ENCODE results near the gene ASB10.
A peak's percentile ranks its signal among the peaks of the same experiment; 100 is the strongest.

Gene ASB10, protein sequence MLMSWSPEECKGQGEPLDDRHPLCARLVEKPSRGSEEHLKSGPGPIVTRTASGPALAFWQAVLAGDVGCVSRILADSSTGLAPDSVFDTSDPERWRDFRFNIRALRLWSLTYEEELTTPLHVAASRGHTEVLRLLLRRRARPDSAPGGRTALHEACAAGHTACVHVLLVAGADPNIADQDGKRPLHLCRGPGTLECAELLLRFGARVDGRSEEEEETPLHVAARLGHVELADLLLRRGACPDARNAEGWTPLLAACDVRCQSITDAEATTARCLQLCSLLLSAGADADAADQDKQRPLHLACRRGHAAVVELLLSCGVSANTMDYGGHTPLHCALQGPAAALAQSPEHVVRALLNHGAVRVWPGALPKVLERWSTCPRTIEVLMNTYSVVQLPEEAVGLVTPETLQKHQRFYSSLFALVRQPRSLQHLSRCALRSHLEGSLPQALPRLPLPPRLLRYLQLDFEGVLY

DNA sequence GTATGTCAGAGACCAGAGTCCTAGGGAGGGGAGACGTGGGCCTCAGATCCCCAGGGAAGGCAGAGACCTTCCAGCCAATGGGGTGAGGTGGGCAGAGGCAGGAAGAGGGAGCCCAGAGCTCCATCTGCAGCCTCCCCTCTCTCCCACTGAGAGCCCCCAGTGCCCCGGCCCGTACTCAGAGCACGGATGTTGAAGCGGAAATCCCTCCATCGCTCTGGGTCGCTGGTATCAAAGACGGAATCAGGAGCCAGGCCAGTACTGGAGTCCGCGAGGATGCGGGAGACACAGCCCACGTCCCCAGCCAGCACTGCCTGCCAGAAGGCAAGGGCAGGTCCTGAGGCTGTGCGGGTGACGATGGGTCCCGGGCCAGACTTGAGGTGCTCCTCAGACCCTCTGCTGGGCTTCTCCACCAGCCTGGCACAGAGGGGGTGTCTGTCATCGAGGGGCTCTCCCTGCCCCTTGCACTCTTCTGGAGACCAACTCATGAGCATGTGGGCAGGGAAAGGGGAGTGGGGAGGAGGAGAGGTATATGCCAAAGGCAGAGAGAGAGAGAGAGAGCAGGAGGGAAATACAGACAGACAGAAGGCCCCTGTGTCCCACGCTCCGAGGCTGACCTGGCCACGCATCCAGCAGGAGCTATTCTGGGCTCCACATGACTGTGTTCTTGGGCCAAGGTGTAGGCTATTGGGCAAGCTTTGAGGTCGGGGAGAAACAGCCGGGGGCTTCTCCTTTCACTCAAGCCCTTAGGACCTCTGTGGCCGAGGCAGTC is at the start of gene ASB10:
TSS of gene ASB10 (minus strand) at position 611 of the 769 bp plus-strand sequence. CDS start at position 491, 120 bp downstream.
- DNase-seq: no peak

DNA sequence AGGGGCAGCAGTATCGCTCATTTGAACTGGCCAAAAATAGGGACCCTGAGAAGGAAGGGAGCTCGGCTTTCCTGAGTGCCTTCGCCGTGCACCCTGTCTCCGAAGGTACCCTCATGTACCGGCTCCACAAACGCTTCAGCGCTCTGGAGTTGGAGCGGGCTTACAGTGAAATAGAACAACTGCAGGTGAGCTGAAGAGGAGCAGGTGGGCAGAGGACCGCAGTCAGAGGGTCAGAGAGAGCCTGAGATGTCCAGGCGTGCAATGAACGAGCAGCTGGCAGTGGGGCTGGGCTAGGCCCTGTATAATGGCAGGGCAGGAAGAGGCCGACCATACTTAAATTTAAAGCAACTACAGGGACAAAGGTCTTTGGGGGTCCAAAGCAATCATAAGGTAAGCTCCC is 49.4 kb upstream of the ASB10 start:
- no peak for DNase-seq

DNA sequence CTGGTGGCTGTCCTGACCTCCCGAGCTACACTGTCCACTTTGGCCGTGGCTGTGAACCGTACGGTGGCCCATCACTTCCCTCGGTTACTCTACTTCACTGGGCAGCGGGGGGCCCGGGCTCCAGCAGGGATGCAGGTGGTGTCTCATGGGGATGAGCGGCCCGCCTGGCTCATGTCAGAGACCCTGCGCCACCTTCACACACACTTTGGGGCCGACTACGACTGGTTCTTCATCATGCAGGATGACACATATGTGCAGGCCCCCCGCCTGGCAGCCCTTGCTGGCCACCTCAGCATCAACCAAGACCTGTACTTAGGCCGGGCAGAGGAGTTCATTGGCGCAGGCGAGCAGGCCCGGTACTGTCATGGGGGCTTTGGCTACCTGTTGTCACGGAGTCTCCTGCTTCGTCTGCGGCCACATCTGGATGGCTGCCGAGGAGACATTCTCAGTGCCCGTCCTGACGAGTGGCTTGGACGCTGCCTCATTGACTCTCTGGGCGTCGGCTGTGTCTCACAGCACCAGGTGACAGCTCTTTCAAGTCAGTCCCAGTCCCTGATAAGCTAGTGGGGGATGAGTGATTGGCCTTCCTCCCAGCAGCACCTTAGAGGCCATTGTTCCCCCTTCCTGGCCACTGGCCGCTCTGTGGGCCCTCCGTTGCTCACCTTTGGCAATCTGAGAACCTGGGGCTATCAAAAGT is 48.2 kb upstream of the ASB10 start:
- no peak for DNase-seq

DNA sequence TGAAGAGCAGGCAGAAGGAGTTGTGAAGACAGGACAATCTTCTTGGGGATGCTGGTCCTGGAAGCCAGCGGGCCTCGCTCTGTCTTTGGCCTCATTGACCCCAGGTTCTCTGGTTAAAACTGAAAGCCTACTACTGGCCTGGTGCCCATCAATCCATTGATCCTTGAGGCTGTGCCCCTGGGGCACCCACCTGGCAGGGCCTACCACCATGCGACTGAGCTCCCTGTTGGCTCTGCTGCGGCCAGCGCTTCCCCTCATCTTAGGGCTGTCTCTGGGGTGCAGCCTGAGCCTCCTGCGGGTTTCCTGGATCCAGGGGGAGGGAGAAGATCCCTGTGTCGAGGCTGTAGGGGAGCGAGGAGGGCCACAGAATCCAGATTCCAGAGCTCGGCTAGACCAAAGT is 46.8 kb upstream of the ASB10 start:
- no peak for DNase-seq

DNA sequence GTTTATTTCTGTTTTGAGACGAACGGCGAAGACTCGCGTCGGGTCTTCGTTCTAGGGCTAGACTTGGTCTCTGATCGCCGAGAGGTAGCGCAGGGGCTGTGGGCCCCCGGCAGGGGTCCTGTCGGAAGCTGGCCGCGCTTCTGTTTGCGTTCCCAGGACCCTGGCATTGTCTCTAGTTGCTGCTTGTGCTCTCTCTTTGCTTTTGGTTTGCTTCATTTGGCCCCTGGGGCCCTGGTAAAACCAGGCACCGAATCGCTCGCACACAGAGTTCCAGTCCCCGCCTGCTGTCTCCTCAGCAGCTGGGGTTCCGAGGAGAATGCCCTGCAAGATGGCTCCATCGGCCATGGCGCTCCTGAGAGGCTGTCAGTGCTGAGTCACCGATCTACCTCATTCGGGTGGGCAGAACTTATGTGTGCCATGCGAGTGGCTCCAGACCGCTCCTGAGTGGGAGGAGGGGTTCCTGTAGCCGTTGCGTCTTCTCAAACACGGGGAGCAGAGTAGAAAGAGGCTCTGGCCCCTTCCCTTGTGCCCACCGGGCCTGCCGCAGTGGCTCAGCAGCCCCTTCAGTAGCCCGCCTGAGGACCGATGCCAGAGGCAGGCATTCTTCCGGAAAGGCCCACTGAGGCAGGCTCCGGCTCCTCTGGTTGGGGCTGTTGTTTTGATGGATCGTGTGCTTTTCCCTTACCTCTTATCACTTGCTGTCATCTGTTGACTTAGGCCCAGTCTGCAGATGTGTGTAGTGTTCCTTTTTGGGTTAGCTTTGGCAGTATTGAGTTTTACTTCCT is 46.1 kb upstream of the ASB10 start:
- peak; percentile 87 for DNase-seq

DNA sequence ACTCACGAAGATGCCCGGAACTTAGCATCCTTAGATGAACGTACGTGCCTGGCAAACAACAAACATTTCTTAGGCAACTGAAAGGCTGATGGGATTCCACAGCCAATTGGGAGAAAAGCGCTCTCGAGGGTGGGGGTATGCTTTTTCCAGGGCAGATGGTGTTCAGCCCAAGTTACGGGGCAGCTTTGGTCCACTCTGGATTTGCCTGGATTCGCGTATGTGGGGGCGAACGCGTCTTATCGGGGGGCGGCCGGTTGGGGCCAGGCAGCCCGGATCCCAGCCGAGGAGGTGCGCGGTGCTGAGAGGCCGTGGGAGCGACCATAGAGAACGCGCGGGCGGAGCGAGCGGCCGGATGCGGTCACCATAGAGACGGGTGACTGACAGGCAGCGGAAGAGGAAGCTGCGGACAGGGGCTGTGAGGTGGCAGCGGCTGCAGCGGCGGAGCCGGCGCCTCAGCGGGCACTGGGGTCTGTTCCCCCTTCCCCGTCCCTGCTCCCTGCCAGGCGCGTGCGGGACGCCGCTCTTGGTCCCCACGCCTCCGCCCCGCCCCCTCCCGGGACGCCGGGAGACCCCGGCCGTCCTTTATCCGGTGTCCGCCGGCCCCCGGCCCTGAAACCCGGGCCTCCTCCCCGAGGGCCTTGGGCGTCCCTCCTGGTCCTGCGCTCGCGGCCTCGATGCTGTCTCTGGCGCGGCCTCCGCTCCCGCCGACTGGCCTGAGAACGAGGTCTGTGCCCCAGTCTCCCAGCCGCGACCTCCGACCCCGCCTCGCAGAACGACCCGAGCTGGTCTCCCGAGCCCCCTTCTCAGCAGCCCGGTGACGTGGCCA is 45.3 kb upstream of the ASB10 start, which contains the start of gene CHPF2:
TSS of gene CHPF2 (plus strand) at position 393 of the 826 bp plus-strand sequence. CDS start 1,529 bp downstream, outside the sequence.
- DNase-seq: peak; percentile 94

DNA sequence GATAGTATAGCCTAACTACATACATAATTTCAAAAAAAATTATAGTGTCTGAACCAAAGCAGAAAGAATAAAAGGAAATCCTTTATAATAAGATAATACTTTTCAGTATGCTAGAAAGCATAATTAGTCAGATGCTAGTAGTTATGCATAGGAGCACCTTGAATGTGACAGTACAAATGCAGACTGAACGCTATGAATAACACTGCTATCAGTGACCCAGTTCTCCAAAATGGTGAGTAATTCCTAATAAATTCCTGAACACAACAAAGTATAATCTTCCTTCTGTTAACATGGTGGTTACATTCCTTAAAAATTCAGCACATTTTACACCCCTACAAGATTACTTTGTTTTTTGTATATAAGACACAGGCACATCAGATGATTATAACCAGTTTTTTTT is 44.0 kb upstream of the ASB10 start:
- DNase-seq: no peak

DNA sequence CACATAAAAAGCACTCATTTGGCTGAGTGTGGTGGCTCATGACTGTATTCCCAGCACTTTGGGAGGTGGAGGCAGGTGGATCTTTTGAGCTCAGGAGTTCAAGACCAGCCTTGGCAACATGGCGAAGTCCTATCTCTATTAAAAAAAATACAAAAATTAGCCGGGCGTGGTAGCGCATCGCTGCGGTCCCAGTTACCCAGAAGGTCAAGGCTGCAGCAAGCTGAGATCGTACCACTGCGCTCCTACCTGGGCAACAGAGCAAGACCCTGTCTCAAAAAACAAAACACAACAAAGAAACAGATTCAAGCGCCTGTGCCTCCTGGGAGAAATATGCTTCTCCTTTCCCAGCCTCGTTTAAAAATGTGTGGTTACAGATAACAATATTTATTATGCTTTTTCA is 42.2 kb upstream of the ASB10 start:
- no peak for DNase-seq

DNA sequence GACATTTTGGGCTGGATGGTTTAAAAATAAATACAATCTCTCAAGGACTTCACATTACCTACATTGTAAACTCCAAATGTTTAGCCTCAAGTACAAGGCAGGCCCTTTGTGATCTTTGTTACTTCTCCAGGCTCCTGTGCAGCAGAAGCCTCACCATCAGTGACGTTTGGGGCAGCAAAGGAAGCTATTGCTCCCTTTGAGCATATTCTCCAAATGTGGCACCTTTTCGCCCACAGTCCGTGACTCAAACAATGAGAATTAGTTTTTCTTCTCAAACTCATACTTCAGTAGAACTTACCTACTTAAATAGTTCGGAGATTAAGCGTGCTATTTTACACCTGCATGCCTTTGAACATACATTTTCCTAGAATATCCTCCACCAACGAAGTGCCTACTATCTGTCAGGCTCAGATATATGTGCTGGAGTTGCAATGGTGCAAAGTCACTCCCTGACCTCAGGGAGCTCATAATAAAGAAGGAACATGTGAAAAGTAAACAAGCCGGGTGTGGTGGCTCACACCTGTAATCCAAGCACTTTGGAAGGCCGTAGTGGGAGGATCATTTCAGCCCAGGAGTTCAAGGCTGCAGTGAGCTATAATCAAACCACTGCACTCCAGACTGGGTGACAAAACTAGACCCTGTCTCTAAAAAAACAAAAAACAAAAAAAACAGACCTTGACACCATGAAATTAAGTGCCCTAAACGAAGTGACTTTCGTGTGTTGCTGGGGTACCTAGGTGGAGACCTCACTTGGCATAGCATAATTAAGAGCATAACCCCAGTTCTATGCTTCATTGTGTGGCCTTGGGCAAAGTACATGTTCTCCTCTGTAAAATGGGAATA is 41.2 kb upstream of the ASB10 start:
- no peak for DNase-seq

DNA sequence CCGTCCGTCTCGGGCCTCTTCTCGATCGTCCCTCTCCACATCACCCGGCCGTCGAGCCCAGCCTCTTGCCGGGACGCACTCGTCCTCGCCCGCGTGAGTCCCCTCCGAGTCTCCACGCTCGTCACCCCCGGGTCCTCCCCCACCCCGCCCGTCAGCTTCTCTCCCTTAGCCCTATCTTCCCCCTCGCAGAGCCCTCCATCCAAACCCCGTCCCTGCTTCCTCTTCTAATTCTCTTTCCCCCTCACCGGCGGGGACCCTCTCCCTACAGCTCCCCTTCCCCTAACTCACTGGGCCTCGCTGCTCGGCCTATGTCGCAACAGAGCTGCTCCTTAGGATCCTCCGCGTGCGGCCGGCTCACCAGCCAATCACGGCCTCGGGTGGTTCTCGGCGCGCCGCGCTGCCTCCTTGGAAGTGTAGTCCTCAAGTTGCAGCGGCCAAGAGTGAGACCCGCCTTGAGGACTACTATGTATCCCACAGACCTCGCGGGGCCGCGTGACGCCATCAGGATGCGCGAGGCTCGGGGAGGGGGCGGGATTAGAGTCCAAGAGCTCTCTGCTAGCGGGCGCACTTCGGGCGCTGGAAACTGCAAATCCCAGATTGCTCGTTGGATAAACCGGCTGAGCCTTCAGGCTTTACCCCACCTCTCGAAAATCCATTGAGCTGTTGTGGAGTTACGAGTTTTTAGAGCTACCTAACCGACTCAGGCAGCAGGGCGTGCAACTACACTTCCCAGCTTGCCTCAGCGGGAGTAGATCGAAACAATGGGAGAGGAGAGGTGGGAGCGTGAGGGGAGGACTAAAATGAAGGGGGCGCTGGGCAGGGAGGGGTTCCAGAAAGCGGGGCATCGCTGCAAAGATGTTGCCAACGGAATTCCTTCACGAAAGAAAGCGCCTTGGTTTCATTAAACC is 40.1 kb upstream of the ASB10 start, which contains the start of gene ABCF2:
TSS of gene ABCF2 (minus strand) at position 331 of the 908 bp plus-strand sequence. CDS start 747 bp downstream, outside the sequence.
- DNase-seq: peak; percentile 99

DNA sequence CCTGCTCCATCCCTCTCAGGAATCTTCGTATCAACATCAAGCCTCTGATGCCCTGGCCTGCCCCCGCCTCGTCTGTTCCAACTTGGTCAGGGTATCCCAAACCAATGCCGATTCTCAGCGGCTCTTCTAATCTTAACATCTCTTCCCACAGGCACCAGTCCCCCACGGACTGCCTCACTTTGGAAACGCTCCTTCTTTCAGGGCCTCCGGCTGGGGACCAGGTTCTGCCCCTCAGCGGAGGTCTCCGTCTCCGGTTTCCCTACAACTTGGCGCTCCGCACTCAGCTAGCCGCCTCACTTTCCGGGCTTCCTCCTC is 39.5 kb upstream of the ASB10 start:
- DNase-seq: no peak

DNA sequence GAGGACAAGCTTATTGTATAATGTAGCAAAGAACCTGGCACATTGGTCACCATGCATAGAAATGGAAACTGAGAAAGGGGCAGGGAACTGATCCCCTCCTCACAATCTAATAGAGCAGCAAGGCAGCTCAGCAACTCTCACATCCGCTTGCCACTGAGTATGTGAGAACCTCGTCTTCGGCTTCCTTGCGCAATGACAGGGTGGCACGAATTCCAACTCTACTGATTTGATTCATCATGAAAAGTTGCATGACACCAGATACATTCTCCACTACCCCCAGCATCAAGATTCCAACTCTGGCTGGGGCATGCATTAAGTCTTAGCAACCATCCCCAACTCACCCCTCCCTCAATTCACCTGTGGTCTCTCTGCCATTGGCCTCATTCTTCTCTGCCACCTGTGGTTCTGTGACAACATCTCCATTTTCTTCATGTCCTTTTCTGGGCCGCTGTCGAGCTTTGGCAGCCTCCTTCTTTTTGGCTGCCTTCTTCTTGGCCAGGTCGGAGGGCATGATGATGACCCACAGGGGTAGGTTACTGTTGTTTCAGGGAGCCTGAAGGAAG is 39.0 kb upstream of the ASB10 start:
- no peak for DNase-seq

DNA sequence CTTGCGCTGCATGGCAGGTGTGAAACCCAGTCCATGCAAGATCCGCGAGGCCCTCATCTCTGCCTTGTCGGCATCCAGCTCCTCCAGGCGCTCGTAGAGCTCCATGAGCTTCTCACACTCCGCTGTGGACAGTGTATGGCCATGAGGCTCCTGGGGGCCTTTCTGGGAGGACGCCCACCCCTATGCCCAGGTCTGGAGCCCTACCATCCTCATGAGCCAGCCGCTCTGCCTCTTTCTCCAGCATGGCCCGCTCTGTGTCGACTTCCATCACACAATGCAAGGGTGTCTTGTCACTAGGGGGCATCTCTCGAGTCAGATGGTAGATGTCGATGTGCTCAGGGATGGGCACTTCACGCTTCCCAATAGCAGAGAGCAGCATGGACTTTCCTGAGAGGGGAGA is 36.7 kb upstream of the ASB10 start:
- DNase-seq: no peak

DNA sequence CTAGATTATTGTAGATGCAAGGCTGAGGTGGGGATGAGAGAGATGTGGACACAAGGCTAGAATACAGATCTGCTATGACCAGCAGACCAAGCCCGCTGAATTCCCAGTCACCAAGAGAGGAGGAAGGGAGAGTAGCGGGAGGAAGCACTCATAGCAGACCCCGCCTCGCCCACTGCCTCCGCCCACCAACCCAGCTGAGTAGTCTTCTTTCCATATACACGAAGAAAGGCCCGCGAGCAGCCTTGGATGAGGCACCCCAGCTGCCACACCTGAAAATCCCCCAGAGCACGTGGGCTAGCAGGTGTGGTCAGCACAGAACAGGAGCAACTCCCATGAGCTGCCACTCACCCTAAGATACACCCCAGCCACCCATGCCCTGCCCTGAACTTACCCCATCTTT is 31.1 kb upstream of the ASB10 start:
- no peak for DNase-seq

DNA sequence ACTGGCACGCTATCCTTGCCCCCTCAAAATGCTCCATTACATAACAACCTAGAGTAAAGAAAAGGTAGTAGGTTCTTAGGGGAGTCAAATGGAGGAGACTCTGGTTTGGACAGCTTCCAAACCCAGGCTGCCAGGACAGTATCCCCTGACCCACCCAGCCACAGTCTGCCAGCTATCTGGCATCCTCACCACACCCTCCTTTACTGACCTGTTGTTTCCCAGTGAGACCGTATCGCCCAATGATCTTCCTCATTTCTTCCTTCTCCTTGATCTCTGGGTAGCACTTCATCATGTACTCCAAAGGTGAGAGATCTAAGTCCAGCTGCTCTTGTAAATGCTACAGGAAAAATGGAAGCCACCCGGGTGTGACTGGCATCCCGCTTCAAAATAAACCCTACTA is 28.3 kb upstream of the ASB10 start:
- no peak for DNase-seq

DNA sequence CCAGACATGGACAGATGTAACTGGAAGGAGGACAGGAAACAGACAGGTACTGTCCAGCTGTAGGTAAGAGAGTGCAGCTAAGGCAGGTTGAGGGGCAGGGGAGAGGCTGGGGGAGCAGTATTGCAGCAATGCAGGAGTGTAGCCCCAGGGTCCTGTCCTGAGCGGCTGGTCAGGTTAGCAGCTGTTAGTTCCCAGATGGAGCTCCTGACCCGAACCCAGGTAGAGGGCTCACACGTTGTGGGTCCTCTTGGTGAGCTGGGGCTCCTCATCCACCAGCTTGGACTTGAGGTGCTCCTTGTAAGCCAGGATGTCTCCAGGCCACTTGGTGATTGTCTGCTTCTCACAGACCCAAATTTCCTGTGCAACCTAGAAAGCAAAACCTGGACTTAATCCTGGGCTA is 26.8 kb upstream of the ASB10 start:
- DNase-seq: no peak

DNA sequence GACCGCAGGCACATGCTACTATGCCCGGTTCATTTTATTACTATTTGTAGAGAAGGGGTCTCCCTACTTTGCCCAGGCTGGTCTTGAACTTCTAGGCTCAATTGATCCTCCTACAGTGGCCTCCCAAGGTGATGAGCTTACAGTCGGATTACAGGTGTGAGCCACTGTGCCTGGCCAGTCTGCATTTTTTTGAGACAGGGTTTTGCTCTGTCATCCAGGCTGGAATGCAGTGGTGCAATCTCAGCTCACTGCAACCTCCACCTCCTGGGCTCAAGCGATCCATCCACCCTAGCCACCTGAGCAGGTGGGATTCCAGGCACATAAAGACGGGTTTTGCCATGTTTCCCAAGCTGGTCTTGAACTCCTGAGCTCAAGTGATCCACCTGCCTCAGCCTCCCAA is 25.6 kb upstream of the ASB10 start:
- DNase-seq: no peak

DNA sequence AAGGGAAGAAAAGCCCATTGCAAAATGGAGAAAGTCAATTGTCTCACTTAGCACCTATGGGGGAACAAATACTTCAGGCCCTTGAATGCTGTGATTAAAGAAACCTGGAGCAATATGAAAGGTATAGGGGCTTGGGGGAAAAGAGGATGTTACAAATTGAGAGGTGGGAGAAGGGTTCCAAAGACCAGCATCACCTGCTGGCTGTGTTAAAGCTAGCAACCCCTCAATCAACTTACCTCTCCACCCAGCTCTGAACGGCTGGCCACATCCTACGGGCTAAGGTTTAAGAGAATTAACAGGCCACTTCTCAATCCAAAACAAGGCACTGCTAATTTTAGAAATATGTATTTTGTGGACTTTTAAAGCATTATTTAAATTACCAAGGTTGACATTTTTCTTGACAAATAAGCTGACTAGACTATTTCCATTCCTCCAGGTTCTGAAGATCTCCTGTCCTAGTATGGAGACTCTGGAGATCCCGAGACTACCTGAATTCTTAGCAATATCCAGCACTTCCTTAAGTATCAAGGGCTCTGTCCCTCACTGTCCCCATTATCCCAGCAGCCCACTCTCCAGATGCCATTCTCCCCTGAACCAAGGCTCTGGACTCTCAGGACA is 24.2 kb upstream of the ASB10 start:
- DNase-seq: no peak
